Panc1 (cell line): ENCODE measurements around the gene ARHGEF7.

Source experiments
- TCF7L2 ChIP-seq: IDR thresholded peaks from 2 replicates; pipeline ENCODE4 v1.6.1; 2011; ENCODE audit warnings: mild to moderate bottlenecking, low read depth, low read length, inconsistent platforms
- TF ChIP-seq, protein P1 (sequence below): fragments of 450-650 bp; IDR thresholded peaks from 2 replicates; pipeline ENCODE4 v1.5.1; 2017; ENCODE audit warnings: mild to moderate bottlenecking
- TF ChIP-seq, protein P2 (sequence below), 2 experiments: IDR thresholded peaks; 2 replicates each; pipeline ENCODE4 v1.6.1; 2011 to 2012; ENCODE audit warnings: low read depth in 2 of 2, control low read depth in 1 of 2, low read length in 1 of 2, mild to moderate bottlenecking in 1 of 2, moderate library complexity in 1 of 2; ENCODE audit not compliant: insufficient read depth in 1 of 2

DNA sequence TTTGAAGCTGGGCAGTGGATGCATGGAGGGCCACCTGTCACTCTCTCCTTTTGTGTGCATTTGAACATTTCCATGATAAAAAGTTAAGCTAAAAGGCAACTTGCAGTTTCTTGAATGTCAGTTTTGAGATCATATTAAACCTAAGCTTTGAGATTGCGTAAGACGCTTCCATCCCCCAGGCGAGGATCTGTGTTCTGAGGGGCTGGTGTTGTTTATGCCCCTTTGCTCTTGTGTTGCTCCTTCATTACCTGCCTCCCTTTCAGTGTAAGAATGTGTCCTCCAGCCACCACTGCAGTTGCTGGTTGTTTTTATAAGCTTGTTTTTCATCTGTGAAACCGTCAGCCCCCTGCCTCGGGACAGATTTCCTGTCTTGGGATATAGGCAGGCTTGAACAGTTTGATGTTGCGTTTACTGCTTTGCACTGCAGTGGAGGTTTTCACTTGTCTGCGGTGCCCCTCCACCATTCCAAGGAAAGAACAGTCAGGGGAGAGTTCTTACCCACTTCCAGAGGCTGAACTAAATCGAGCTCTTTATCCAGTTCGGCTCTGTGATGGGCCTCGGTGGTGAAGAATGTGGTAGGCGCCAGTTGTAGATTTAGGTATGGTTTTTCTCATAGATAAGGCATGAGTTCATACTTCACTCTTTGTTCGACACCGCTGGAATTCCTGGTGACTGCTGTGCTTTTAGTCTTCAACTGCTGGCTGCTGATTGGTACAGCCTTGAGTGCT, 96.8 kb downstream of the ARHGEF7 start:
- TF ChIP-seq, protein P1, sequence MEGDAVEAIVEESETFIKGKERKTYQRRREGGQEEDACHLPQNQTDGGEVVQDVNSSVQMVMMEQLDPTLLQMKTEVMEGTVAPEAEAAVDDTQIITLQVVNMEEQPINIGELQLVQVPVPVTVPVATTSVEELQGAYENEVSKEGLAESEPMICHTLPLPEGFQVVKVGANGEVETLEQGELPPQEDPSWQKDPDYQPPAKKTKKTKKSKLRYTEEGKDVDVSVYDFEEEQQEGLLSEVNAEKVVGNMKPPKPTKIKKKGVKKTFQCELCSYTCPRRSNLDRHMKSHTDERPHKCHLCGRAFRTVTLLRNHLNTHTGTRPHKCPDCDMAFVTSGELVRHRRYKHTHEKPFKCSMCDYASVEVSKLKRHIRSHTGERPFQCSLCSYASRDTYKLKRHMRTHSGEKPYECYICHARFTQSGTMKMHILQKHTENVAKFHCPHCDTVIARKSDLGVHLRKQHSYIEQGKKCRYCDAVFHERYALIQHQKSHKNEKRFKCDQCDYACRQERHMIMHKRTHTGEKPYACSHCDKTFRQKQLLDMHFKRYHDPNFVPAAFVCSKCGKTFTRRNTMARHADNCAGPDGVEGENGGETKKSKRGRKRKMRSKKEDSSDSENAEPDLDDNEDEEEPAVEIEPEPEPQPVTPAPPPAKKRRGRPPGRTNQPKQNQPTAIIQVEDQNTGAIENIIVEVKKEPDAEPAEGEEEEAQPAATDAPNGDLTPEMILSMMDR = no peak
- no peak for TF ChIP-seq TCF7L2
- TF ChIP-seq, protein P2, sequence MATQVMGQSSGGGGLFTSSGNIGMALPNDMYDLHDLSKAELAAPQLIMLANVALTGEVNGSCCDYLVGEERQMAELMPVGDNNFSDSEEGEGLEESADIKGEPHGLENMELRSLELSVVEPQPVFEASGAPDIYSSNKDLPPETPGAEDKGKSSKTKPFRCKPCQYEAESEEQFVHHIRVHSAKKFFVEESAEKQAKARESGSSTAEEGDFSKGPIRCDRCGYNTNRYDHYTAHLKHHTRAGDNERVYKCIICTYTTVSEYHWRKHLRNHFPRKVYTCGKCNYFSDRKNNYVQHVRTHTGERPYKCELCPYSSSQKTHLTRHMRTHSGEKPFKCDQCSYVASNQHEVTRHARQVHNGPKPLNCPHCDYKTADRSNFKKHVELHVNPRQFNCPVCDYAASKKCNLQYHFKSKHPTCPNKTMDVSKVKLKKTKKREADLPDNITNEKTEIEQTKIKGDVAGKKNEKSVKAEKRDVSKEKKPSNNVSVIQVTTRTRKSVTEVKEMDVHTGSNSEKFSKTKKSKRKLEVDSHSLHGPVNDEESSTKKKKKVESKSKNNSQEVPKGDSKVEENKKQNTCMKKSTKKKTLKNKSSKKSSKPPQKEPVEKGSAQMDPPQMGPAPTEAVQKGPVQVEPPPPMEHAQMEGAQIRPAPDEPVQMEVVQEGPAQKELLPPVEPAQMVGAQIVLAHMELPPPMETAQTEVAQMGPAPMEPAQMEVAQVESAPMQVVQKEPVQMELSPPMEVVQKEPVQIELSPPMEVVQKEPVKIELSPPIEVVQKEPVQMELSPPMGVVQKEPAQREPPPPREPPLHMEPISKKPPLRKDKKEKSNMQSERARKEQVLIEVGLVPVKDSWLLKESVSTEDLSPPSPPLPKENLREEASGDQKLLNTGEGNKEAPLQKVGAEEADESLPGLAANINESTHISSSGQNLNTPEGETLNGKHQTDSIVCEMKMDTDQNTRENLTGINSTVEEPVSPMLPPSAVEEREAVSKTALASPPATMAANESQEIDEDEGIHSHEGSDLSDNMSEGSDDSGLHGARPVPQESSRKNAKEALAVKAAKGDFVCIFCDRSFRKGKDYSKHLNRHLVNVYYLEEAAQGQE (IDR thresholded peaks at IDR 0.05; ENCODE audit: insufficient read depth in 1 of 2, low read depth in 2 of 2, low read length in 1 of 2) = no peak
